Ectodermal cell (in vitro differentiated cells): Measurements from ENCODE around the gene STAT5A.

Experiments used
- H3K27ac ChIP-seq: 2 replicates; pipeline ENCODE4 v1.7.0; 2013; ENCODE audit warnings: mild to moderate bottlenecking, low read depth, low read length; ENCODE audit not compliant: insufficient read depth, poor library complexity, severe bottlenecking
- H3K27me3 ChIP-seq: 2 replicates; pipeline ENCODE4 v1.7.0; 2013; ENCODE audit warnings: mild to moderate bottlenecking, low read length; ENCODE audit not compliant: insufficient read depth, control insufficient read depth, poor library complexity, severe bottlenecking
- H3K36me3 ChIP-seq: one replicate; pipeline ENCODE4 v1.7.0; 2013; ENCODE audit warnings: low read length; ENCODE audit not compliant: control insufficient read depth, insufficient read depth
- H3K4me1 ChIP-seq: one replicate; pipeline ENCODE4 v1.7.0; 2013; ENCODE audit warnings: low read length; ENCODE audit not compliant: control insufficient read depth, insufficient read depth
- H3K4me3 ChIP-seq: 2 replicates; pipeline ENCODE4 v1.7.0; 2013; ENCODE audit warnings: low read depth, low read length, control low read depth; ENCODE audit not compliant: insufficient read depth
- H3K9me3 ChIP-seq: 2 replicates; pipeline ENCODE4 v1.7.0; 2013; ENCODE audit warnings: mild to moderate bottlenecking, low read length, moderate library complexity; ENCODE audit not compliant: control insufficient read depth
- WGBS, 2 experiments: methylation state at CpG; one replicate each; pipeline ENCODE4 v1.1.7; 2013; ENCODE audit warnings: missing lambda C conversion rate in 2 of 2; 5-methylcytosine and 5-hydroxymethylcytosine counted together

STAT5A gene

GRCh38 chr17:42284024-42284369 lies 4.3 kb upstream of the STAT5A start:
- Histone ChIP-seq H3K27me3 (peaks cover 25% of the 10 kb centered on the region), H3K27ac (no peak overlapping the region), H3K36me3 (no peaks in the 10 kb centered on the region), H3K9me3 (no peaks in the 10 kb centered on the region), H3K4me1 (peaks cover 7% of the 10 kb centered on the region), H3K4me3 (no peak overlapping the region)
- 89% methylated on average over 5 of the region's 5 CpGs for WGBS, 2 experiments

- peaks cover 7% of the 10 kb centered on the region for H3K4me1 ChIP-seq
- no peak overlapping the region for H3K27ac ChIP-seq
- H3K4me3 ChIP-seq: no peak overlapping the region
- 96 to 98% methylated on average over 7 of the region's 7 CpGs for WGBS, 2 experiments
- no peaks in the 10 kb centered on the region for H3K9me3 ChIP-seq
- peaks cover 30% of the 10 kb centered on the region for H3K27me3 ChIP-seq
- H3K36me3 ChIP-seq: no peaks in the 10 kb centered on the region
Measured at GRCh38 chr17:42284566-42284965, 3.7 kb upstream of the STAT5A start.

GRCh38 chr17:42285346-42286050 lies 2.8 kb upstream of the STAT5A start:
- H3K4me3 ChIP-seq: no peak overlapping the region
- H3K9me3 ChIP-seq: no peaks in the 10 kb centered on the region
- peaks cover 40% of the 10 kb centered on the region for H3K27me3 ChIP-seq
- no peak overlapping the region for H3K27ac ChIP-seq
- H3K36me3 ChIP-seq: no peaks in the 10 kb centered on the region
- WGBS, 2 experiments: 90 to 95% methylated on average over 10 to 11 of the region's 11 CpGs
- H3K4me1 ChIP-seq: peaks cover 7% of the 10 kb centered on the region

GRCh38 chr17:42286411-42287221 lies 1.7 kb upstream of the STAT5A start:
- no peak overlapping the region for H3K4me3 ChIP-seq
- H3K4me1 ChIP-seq: peaks cover 7% of the 10 kb centered on the region
- no peaks in the 10 kb centered on the region for H3K9me3 ChIP-seq
- no peaks in the 10 kb centered on the region for H3K36me3 ChIP-seq
- peaks cover 40% of the 10 kb centered on the region for H3K27me3 ChIP-seq
- no peak overlapping the region for H3K27ac ChIP-seq
- WGBS, 2 experiments: 74 to 88% methylated on average over 5 of the region's 5 CpGs

GRCh38 chr17:42287305-42287976 lies 857 bp upstream of the STAT5A start:
- Histone ChIP-seq H3K9me3 (no peaks in the 10 kb centered on the region), H3K4me1 (peaks cover 7% of the 10 kb centered on the region), H3K27ac (no peak overlapping the region), H3K4me3 (no peak overlapping the region), H3K27me3 (peaks cover 40% of the 10 kb centered on the region), H3K36me3 (no peaks in the 10 kb centered on the region)
- 68 to 73% methylated on average over 14 of the region's 14 CpGs for WGBS, 2 experiments

GRCh38 chr17:42288803-42289610 lies 709 bp downstream of the STAT5A start:
- H3K4me1 ChIP-seq: no peaks in the 10 kb centered on the region
- 62 to 68% methylated on average over 43 to 44 of the region's 44 CpGs for WGBS, 2 experiments

GRCh38 chr17:42289611-42290181 lies 1.4 kb downstream of the STAT5A start:
- 92 to 93% methylated on average over 9 of the region's 9 CpGs for WGBS, 2 experiments
- Histone ChIP-seq H3K9me3 (no peaks in the 10 kb centered on the region), H3K4me3 (no peak overlapping the region), H3K27ac (no peak overlapping the region), H3K27me3 (peaks cover 40% of the 10 kb centered on the region), H3K36me3 (no peaks in the 10 kb centered on the region), H3K4me1 (no peaks in the 10 kb centered on the region)

More at GRCh38 chr17:42288803-42289610, 709 bp downstream of the STAT5A start:
- H3K4me3 ChIP-seq: peak overlapping the region; percentile 32
- no peaks in the 10 kb centered on the region for H3K36me3 ChIP-seq
- peaks cover 40% of the 10 kb centered on the region for H3K27me3 ChIP-seq
- no peak overlapping the region for H3K27ac ChIP-seq
- no peaks in the 10 kb centered on the region for H3K9me3 ChIP-seq

GRCh38 chr17:42290577-42290976 lies 2.3 kb downstream of the STAT5A start:
- Histone ChIP-seq H3K36me3 (no peaks in the 10 kb centered on the region), H3K4me1 (no peaks in the 10 kb centered on the region), H3K4me3 (no peak overlapping the region), H3K27me3 (peaks cover 40% of the 10 kb centered on the region), H3K27ac (no peak overlapping the region), H3K9me3 (no peaks in the 10 kb centered on the region)
- 96 to 97% methylated on average over 4 to 5 of the region's 5 CpGs for WGBS, 2 experiments

GRCh38 chr17:42291129-42291528 lies 2.8 kb downstream of the STAT5A start:
- H3K27ac ChIP-seq: no peak overlapping the region
- 87 to 94% methylated on average over 11 of the region's 11 CpGs for WGBS, 2 experiments
- H3K4me1 ChIP-seq: no peaks in the 10 kb centered on the region
- H3K4me3 ChIP-seq: no peak overlapping the region
- peaks cover 40% of the 10 kb centered on the region for H3K27me3 ChIP-seq
- no peaks in the 10 kb centered on the region for H3K9me3 ChIP-seq
- no peaks in the 10 kb centered on the region for H3K36me3 ChIP-seq
